ENCODE results near the gene SCN11A.

Gene SCN11A

GRCh38 chr3:39028546-39028945 lies 23.2 kb downstream of the SCN11A start:
- H2AFZ ChIP-seq (ENCODE audit: low read length, unreplicated experiment): no peak overlapping the region

GRCh38 chr3:39025222-39025970 lies 26.3 kb downstream of the SCN11A start:
- Histone ChIP-seq H2AFZ (ENCODE audit: low read length, unreplicated experiment) (no peak overlapping the region), H3K4me3 (ENCODE audit: low read depth, low read length) (no peak overlapping the region), H3K27me3 (ENCODE audit: insufficient read depth, low read length) (peaks cover 32% of the 10 kb centered on the region), H3K79me2 (ENCODE audit: control insufficient read depth, insufficient read depth, low read length, unreplicated experiment) (no peaks in the 10 kb centered on the region), H3K27ac (ENCODE audit: low read depth, low read length) (no peak overlapping the region), H3K4me1 (ENCODE audit: control insufficient read depth, insufficient read depth, low read length, unreplicated experiment) (no peaks in the 10 kb centered on the region), H3K36me3 (ENCODE audit: insufficient read depth, low read length) (no peaks in the 10 kb centered on the region)

More at GRCh38 chr3:39028546-39028945, 23.2 kb downstream of the SCN11A start:
- H3K4me3 ChIP-seq (ENCODE audit: low read depth, low read length): no peak overlapping the region
- no peak overlapping the region for H3K27ac ChIP-seq (ENCODE audit: low read depth, low read length)
- peaks cover 12% of the 10 kb centered on the region for H3K27me3 ChIP-seq (ENCODE audit: insufficient read depth, low read length)
- no peaks in the 10 kb centered on the region for H3K79me2 ChIP-seq (ENCODE audit: control insufficient read depth, insufficient read depth, low read length, unreplicated experiment)
- no peaks in the 10 kb centered on the region for H3K4me1 ChIP-seq (ENCODE audit: control insufficient read depth, insufficient read depth, low read length, unreplicated experiment)
- no peaks in the 10 kb centered on the region for H3K36me3 ChIP-seq (ENCODE audit: insufficient read depth, low read length)

- no peaks in the 10 kb centered on the region for H3K36me3 ChIP-seq (ENCODE audit: insufficient read depth, low read length)
- H3K27ac ChIP-seq (ENCODE audit: low read depth, low read length): no peak overlapping the region
- no peak overlapping the region for H3K4me3 ChIP-seq (ENCODE audit: low read depth, low read length)
- H3K27me3 ChIP-seq (ENCODE audit: insufficient read depth, low read length): peaks cover 40% of the 10 kb centered on the region
- no peak overlapping the region for H2AFZ ChIP-seq (ENCODE audit: low read length, unreplicated experiment)
- no peaks in the 10 kb centered on the region for H3K4me1 ChIP-seq (ENCODE audit: control insufficient read depth, insufficient read depth, low read length, unreplicated experiment)
- H3K79me2 ChIP-seq (ENCODE audit: control insufficient read depth, insufficient read depth, low read length, unreplicated experiment): no peaks in the 10 kb centered on the region
These were observed 27.2 kb downstream of the SCN11A start for GRCh38 chr3:39024497-39024896.

GRCh38 chr3:39022286-39022630 lies 29.5 kb downstream of the SCN11A start:
- no peaks in the 10 kb centered on the region for H3K36me3 ChIP-seq (ENCODE audit: insufficient read depth, low read length)
- no peak overlapping the region for H2AFZ ChIP-seq (ENCODE audit: low read length, unreplicated experiment)
- H3K27me3 ChIP-seq (ENCODE audit: insufficient read depth, low read length): peaks cover 47% of the 10 kb centered on the region
- H3K4me1 ChIP-seq (ENCODE audit: control insufficient read depth, insufficient read depth, low read length, unreplicated experiment): no peaks in the 10 kb centered on the region
- no peak overlapping the region for H3K4me3 ChIP-seq (ENCODE audit: low read depth, low read length)
- H3K27ac ChIP-seq (ENCODE audit: low read depth, low read length): no peak overlapping the region
- no peaks in the 10 kb centered on the region for H3K79me2 ChIP-seq (ENCODE audit: control insufficient read depth, insufficient read depth, low read length, unreplicated experiment)

- H3K27ac ChIP-seq (ENCODE audit: low read depth, low read length): no peak overlapping the region
- H2AFZ ChIP-seq (ENCODE audit: low read length, unreplicated experiment): no peak overlapping the region
- H3K36me3 ChIP-seq (ENCODE audit: insufficient read depth, low read length): no peaks in the 10 kb centered on the region
- no peaks in the 10 kb centered on the region for H3K4me1 ChIP-seq (ENCODE audit: control insufficient read depth, insufficient read depth, low read length, unreplicated experiment)
- no peak overlapping the region for H3K4me3 ChIP-seq (ENCODE audit: low read depth, low read length)
- H3K79me2 ChIP-seq (ENCODE audit: control insufficient read depth, insufficient read depth, low read length, unreplicated experiment): no peaks in the 10 kb centered on the region
- peaks cover 51% of the 10 kb centered on the region for H3K27me3 ChIP-seq (ENCODE audit: insufficient read depth, low read length)
These were observed 30.1 kb downstream of the SCN11A start for GRCh38 chr3:39021465-39022285.

- Histone ChIP-seq H3K79me2 (ENCODE audit: control insufficient read depth, insufficient read depth, low read length, unreplicated experiment) (no peaks in the 10 kb centered on the region), H2AFZ (ENCODE audit: low read length, unreplicated experiment) (no peak overlapping the region), H3K4me3 (ENCODE audit: low read depth, low read length) (no peak overlapping the region), H3K4me1 (ENCODE audit: control insufficient read depth, insufficient read depth, low read length, unreplicated experiment) (no peaks in the 10 kb centered on the region), H3K27ac (ENCODE audit: low read depth, low read length) (no peak overlapping the region), H3K36me3 (ENCODE audit: insufficient read depth, low read length) (no peaks in the 10 kb centered on the region), H3K27me3 (ENCODE audit: insufficient read depth, low read length) (peaks cover 54% of the 10 kb centered on the region)
These were observed 30.7 kb downstream of the SCN11A start for GRCh38 chr3:39021029-39021428.

GRCh38 chr3:39019299-39019698 lies 32.4 kb downstream of the SCN11A start:
- H3K4me1 ChIP-seq (ENCODE audit: control insufficient read depth, insufficient read depth, low read length, unreplicated experiment): no peaks in the 10 kb centered on the region
- no peak overlapping the region for H2AFZ ChIP-seq (ENCODE audit: low read length, unreplicated experiment)
- H3K4me3 ChIP-seq (ENCODE audit: low read depth, low read length): no peak overlapping the region
- H3K27ac ChIP-seq (ENCODE audit: low read depth, low read length): no peak overlapping the region
- H3K36me3 ChIP-seq (ENCODE audit: insufficient read depth, low read length): no peaks in the 10 kb centered on the region
- H3K27me3 ChIP-seq (ENCODE audit: insufficient read depth, low read length): peaks cover 69% of the 10 kb centered on the region
- no peaks in the 10 kb centered on the region for H3K79me2 ChIP-seq (ENCODE audit: control insufficient read depth, insufficient read depth, low read length, unreplicated experiment)

- no peaks in the 10 kb centered on the region for H3K36me3 ChIP-seq (ENCODE audit: insufficient read depth, low read length)
- no peak overlapping the region for H3K4me3 ChIP-seq (ENCODE audit: low read depth, low read length)
- H3K79me2 ChIP-seq (ENCODE audit: control insufficient read depth, insufficient read depth, low read length, unreplicated experiment): no peaks in the 10 kb centered on the region
- no peak overlapping the region for H2AFZ ChIP-seq (ENCODE audit: low read length, unreplicated experiment)
- H3K4me1 ChIP-seq (ENCODE audit: control insufficient read depth, insufficient read depth, low read length, unreplicated experiment): no peaks in the 10 kb centered on the region
- peaks cover 66% of the 10 kb centered on the region for H3K27me3 ChIP-seq (ENCODE audit: insufficient read depth, low read length)
- H3K27ac ChIP-seq (ENCODE audit: low read depth, low read length): no peak overlapping the region
These were observed 36.3 kb downstream of the SCN11A start for GRCh38 chr3:39015418-39015817.

- no peaks in the 10 kb centered on the region for H3K79me2 ChIP-seq (ENCODE audit: control insufficient read depth, insufficient read depth, low read length, unreplicated experiment)
- no peaks in the 10 kb centered on the region for H3K4me1 ChIP-seq (ENCODE audit: control insufficient read depth, insufficient read depth, low read length, unreplicated experiment)
- H3K27me3 ChIP-seq (ENCODE audit: insufficient read depth, low read length): peaks cover 53% of the 10 kb centered on the region
- no peaks in the 10 kb centered on the region for H3K36me3 ChIP-seq (ENCODE audit: insufficient read depth, low read length)
- H3K27ac ChIP-seq (ENCODE audit: low read depth, low read length): no peak overlapping the region
- H2AFZ ChIP-seq (ENCODE audit: low read length, unreplicated experiment): no peak overlapping the region
- H3K4me3 ChIP-seq (ENCODE audit: low read depth, low read length): no peak overlapping the region
These were observed 37.7 kb downstream of the SCN11A start for GRCh38 chr3:39013921-39014509.

GRCh38 chr3:39013289-39013688 lies 38.5 kb downstream of the SCN11A start:
- Histone ChIP-seq H3K27ac (ENCODE audit: low read depth, low read length) (no peak overlapping the region), H3K4me3 (ENCODE audit: low read depth, low read length) (no peak overlapping the region), H3K79me2 (ENCODE audit: control insufficient read depth, insufficient read depth, low read length, unreplicated experiment) (no peaks in the 10 kb centered on the region), H3K27me3 (ENCODE audit: insufficient read depth, low read length) (peaks cover 49% of the 10 kb centered on the region), H3K4me1 (ENCODE audit: control insufficient read depth, insufficient read depth, low read length, unreplicated experiment) (no peaks in the 10 kb centered on the region), H3K36me3 (ENCODE audit: insufficient read depth, low read length) (no peaks in the 10 kb centered on the region), H2AFZ (ENCODE audit: low read length, unreplicated experiment) (no peak overlapping the region)

Measured in ACC112 (cell line).